Fibroblast of villous mesenchyme (primary cell): ENCODE data around the gene PLP2. TPM values are rescaled to one million over a fixed set of nuclear protein-coding genes. Genes with fewer than 3 reads are reported as not detected.

Experiments
- DNase-seq: peaks from one replicate; pipeline ENCODE4 v3.0.0-alpha.2; 2010; ENCODE audit warnings: low read depth
- H3K4me3 ChIP-seq: 2 replicates; pipeline ENCODE4 v1.5.1; 2011; ENCODE audit warnings: low read depth, mild to moderate bottlenecking, low read length
- total RNA-seq: library from RNA; depleted of rRNA; stranded (reverse); fragments of >200 nt; gene quantifications from 2 replicates; pipeline ENCODE4 v1.2.3, GENCODE V29; 2012
- TF ChIP-seq, protein P1 (sequence below): IDR thresholded peaks from 2 replicates; pipeline ENCODE4 v1.5.1; 2012; ENCODE audit warnings: low read depth, mild to moderate bottlenecking, low read length; ENCODE audit not compliant: insufficient read depth

The PLP2 gene
- total RNA-seq, 1 donor, result 19.0 TPM

DNA sequence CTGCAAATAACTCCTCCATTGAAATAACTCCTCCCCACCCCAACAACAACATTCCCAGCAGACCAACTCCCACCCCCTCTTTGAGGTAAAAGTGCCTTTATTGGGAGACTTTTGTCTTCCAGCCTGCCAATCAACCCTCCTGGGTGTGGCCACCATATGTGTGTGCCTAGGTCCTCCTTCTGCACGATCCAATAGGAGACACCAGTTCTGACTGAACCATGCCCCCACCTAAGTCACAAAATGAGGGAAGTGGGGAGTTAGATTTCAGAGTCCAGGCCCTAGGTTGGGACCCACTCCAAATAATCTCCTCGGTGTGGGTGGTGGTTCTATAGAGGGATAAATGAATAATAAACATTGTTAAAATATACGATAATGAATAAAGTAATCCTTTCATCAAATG, 3.0 kb downstream of the PLP2 start:
- DNase-seq, result no peak
- H3K4me3 ChIP-seq, result no peak overlapping the region
- TF ChIP-seq, protein P1, sequence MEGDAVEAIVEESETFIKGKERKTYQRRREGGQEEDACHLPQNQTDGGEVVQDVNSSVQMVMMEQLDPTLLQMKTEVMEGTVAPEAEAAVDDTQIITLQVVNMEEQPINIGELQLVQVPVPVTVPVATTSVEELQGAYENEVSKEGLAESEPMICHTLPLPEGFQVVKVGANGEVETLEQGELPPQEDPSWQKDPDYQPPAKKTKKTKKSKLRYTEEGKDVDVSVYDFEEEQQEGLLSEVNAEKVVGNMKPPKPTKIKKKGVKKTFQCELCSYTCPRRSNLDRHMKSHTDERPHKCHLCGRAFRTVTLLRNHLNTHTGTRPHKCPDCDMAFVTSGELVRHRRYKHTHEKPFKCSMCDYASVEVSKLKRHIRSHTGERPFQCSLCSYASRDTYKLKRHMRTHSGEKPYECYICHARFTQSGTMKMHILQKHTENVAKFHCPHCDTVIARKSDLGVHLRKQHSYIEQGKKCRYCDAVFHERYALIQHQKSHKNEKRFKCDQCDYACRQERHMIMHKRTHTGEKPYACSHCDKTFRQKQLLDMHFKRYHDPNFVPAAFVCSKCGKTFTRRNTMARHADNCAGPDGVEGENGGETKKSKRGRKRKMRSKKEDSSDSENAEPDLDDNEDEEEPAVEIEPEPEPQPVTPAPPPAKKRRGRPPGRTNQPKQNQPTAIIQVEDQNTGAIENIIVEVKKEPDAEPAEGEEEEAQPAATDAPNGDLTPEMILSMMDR, result no peak

DNA sequence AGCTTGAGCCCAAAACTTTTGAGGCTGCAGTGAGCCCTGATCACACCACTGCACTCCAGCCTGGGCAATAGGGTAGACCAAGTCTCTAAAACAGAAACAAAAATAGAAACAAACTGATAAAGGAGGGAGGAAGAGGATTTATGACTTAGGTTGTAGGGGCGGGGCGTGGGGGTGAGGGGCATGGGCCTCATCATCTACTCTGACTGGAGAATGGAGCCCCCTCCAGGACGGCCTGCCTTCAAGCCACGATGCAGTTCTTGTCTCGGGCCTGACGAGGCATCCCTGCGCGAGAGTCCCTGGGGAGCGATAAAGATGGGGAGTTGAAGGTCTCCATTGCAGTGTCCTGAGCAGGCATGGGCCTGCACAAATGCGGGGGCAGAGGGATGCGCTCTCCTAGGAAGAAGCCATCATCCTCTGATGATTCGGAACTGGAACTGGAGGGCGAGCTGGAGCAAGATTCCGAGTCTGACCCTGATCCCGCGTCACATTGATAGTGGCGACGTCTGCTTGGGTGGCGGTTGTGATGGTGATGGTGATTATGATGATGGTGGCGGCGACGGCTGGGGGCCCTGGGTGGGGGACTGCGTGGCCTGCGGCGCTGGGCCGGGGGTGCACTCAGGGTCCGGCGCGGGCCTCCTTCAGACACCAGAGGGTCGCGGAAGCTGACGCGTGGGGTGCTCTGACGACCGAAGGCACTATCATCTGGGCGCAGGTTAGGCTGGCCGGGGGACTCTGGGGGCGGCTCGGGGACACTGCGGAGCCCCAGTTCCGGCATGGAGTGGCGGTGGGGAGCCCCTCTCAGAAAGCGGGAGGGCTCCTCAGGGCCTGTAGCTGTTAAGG, 4.0 kb downstream of the PLP2 start:
- TF ChIP-seq, protein P1, result no peak

DNA sequence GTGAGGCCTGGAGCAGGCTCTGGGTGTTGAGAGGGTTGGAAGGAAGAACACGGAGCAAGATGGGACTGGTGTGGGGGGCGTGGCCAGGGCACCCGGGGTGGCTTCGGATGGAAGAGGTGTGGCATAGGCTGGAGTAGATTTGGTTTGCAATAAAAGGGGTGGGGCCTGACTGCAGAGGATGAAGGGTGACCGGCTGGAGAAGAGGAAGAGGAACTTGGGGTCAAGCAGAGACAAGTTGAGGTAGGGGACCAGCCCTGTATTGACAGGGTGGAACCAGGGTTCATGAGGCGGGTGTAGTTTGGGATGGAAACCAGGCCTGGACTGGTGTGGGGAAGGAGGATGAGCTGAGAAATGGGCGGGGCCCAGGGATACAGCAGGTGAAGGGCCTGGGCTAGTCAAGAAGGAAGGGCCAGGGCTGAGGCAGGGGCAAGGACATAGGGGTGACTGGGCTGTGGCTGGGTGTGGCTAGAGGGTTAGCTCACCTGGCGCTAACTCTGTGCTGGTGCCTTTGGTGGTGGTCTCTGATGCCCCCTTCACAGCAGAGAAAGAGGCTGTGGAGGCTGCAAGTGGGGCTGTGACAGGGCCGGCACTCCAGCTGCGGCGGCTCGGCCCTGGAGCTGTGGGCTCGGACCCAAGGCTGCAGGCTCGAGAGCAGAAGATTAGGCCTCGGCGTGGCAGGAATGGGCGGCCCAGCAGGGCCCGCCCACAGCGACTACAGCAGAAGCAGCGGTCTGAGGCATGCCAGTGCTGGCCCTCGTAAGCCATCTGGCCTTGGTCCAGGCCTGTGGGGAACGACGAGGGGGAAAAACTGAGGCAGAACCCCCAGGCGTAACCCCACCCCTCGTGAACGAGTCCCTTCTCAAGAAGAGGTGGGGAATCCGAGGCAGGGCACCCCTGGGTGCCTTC, 5.0 kb downstream of the PLP2 start:
- TF ChIP-seq, protein P1, result no peak
- DNase-seq, result peak; percentile 19
- H3K4me3 ChIP-seq, result no peak overlapping the region

More for the DNA sequence above, 4.0 kb downstream of the PLP2 start:
- no peak overlapping the region for H3K4me3 ChIP-seq
- DNase-seq, result no peak

DNA sequence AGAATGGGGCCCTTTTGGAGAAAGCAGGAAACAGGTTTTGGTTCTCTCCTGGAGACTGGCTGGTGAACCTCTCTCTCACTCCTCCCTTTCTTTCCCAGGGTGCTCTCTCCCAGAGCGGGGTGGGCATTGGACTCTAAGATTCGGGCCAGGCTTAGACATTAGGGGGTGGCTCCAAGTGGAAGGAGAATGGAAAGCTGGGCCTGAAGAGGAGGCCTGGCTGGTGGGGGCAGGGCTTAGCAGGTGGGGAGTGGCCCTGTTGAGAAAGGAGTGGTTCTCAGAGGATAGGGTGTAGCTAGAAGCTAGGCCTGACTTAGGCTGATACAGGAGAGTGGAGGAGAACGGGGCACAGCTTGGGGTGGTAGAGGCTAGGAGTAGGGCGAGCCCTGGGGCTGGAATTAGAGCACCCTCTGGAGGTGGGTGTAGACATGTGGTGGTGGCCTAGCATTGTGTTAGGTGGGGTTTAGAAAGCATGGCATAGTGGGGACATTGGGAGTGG, 5.7 kb downstream of the PLP2 start:
- no peak overlapping the region for H3K4me3 ChIP-seq
- DNase-seq, result peak; percentile 7
- TF ChIP-seq, protein P1, result peak; percentile 9

DNA sequence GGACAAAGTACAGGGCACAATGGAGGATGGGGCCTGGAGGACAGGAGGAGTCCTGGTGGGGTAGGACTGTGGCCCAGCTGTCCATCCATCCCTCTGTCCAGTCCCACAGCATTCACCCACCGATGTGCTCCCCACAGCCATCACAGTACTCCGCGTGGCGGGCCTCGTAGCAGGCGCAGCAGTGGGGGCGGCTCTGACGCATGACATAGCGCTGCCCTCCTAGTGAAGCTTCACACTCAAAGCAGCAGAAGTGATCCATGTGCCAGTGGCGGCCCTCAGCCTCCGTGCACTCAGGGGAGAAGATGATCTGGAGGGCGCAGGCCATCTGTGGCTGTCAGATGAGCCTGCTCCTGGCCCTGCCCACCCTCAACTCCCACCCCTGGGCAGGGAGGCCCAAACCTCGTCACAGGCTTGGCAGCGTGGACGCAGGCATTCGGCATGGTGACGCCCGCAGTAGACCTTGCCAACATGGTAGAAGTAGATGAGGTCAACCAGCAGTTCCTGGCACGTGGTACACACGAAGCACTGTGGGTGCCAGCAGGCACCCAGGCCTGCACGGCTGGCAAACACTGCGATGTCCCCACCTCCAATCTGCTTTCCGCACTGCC, 6.3 kb downstream of the PLP2 start:
- TF ChIP-seq, protein P1, result no peak
- no peak for DNase-seq
- no peak overlapping the region for H3K4me3 ChIP-seq

DNA sequence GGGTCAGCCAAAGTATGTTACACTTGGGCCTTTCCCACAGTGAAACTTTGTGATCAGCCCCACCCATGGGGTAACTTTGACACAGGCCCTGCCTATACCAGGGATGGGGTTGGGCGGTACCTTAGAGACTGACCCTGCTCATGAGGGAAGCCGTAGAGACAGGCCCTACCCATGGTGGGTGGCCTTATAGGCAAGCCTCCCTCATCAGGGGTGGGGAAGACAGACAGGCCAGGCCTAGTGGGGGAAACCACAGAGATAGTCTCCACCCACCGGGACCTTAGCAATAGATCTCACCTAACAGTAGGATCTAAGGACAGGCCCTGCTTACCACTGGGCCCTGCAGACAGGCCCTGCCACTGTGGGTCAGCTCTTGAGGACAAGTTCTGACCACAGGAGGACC, 6.8 kb downstream of the PLP2 start:
- no peak for DNase-seq
- TF ChIP-seq, protein P1, result no peak
- no peak overlapping the region for H3K4me3 ChIP-seq
